ENCODE results near the gene LIMCH1.
"Not testable (repeated sequence)": the region's sequence is repeated elsewhere in the genome, so short reads cannot be mapped to it uniquely, and the experiment has no call there.

LIMCH1 gene

DNA sequence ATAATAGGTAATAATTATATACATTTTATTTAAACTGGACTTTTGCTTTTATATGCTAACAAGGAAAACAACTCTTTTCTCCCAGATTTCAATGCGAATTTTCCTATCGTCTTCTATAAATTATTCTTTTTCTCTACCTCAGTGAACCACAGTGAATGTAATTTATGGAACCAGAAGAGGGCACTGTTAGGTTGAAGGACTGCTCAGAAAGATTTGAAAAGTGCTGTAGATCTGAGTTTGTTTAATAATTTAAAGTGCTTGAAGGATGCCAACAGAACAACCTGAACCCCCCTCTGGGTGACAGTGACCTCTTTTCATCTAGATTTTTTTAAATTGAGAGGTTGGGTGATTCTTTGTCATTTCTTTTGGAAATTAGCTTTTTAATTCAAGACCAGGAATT lies 155.7 kb downstream of the LIMCH1 start:
- no peak overlapping the region for H3K4me2 ChIP-seq (ENCODE audit: low read length)
- H3K9me3 ChIP-seq (replicated peaks; ENCODE audit: low read length), result no peaks in the 10 kb centered on the region
- no peak overlapping the region for H3K9ac ChIP-seq (ENCODE audit: low read depth, low read length)
- H3K36me3 ChIP-seq (ENCODE audit: insufficient read depth, low read length), result no peaks in the 10 kb centered on the region
- H3K4me3 ChIP-seq (ENCODE audit: low read length), result no peak overlapping the region
- H3K4me1 ChIP-seq (ENCODE audit: control insufficient read depth, insufficient read depth, low read length), result no peaks in the 10 kb centered on the region
- H3K27me3 ChIP-seq (ENCODE audit: control insufficient read depth, insufficient read depth, low read length), result peaks cover 6% of the 10 kb centered on the region

DNA sequence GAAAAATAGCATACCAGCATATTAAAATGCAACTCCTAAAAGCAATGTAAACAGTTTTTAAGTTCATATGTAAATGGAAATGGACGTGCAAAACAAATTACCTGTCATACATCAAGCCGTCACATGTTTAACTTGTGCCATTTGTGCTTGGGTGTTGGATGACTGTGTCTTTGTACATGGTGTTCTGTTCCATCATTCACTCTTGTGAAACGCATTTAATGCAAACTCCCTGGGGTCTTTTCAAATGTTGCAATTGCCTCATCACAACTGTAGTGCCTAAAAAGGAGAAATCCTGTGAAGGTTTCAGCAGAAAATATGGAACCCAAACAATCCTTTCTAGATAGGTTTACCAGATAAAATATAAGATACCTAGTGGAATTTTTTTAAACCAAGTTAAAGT lies 158.2 kb downstream of the LIMCH1 start:
- no peak overlapping the region for H3K4me3 ChIP-seq (ENCODE audit: low read length)
- no peaks in the 10 kb centered on the region for H3K4me1 ChIP-seq (ENCODE audit: control insufficient read depth, insufficient read depth, low read length)
- H3K27me3 ChIP-seq (ENCODE audit: control insufficient read depth, insufficient read depth, low read length), result peaks cover 6% of the 10 kb centered on the region

DNA sequence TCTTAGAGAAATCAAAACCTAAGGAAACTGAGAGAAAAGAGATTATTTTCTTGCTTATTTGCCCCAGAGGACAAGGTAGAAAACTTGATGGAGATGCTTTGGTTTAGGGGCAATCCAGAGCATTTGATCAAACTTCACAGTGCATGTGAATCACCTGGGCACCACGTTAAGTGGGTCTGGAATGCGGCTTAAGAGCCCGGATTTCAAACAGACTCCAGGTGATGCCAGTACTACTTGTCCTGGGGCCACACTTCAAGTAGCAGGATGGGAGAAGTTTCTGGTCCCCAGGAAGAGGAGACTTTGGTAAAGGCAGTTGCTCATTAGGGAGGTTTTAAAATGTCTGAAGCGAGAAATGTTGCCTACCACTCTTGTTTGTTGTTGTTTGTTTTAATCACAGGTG lies 158.8 kb downstream of the LIMCH1 start:
- H3K9ac ChIP-seq (ENCODE audit: low read depth, low read length), result no peak overlapping the region

More for the DNA sequence above, 158.2 kb downstream of the LIMCH1 start:
- no peaks in the 10 kb centered on the region for H3K9me3 ChIP-seq (replicated peaks; ENCODE audit: low read length)
- H3K4me2 ChIP-seq (ENCODE audit: low read length), result no peak overlapping the region
- no peaks in the 10 kb centered on the region for H3K36me3 ChIP-seq (ENCODE audit: insufficient read depth, low read length)
- no peak overlapping the region for H3K9ac ChIP-seq (ENCODE audit: low read depth, low read length)

GRCh38 chr4:41701983-41702382 lies 164.0 kb downstream of the LIMCH1 start:
- Histone ChIP-seq H3K4me2 (ENCODE audit: low read length) (no peak overlapping the region), H3K4me1 (ENCODE audit: control insufficient read depth, insufficient read depth, low read length) (no peaks in the 10 kb centered on the region), H3K27me3 (ENCODE audit: control insufficient read depth, insufficient read depth, low read length) (peaks cover 11% of the 10 kb centered on the region), H3K9me3 (replicated peaks; ENCODE audit: low read length) (no peaks in the 10 kb centered on the region), H3K36me3 (ENCODE audit: insufficient read depth, low read length) (no peaks in the 10 kb centered on the region), H3K4me3 (ENCODE audit: low read length) (no peak overlapping the region), H3K9ac (ENCODE audit: low read depth, low read length) (no peak overlapping the region)

More for the DNA sequence above, 158.8 kb downstream of the LIMCH1 start:
- H3K4me2 ChIP-seq (ENCODE audit: low read length), result no peak overlapping the region
- H3K4me3 ChIP-seq (ENCODE audit: low read length), result no peak overlapping the region
- H3K4me1 ChIP-seq (ENCODE audit: control insufficient read depth, insufficient read depth, low read length), result no peaks in the 10 kb centered on the region
- H3K9me3 ChIP-seq (replicated peaks; ENCODE audit: low read length), result no peaks in the 10 kb centered on the region
- H3K36me3 ChIP-seq (ENCODE audit: insufficient read depth, low read length), result no peaks in the 10 kb centered on the region
- peaks cover 6% of the 10 kb centered on the region for H3K27me3 ChIP-seq (ENCODE audit: control insufficient read depth, insufficient read depth, low read length)

GRCh38 chr4:41702770-41703169 lies 164.8 kb downstream of the LIMCH1 start:
- H3K27me3 ChIP-seq (ENCODE audit: control insufficient read depth, insufficient read depth, low read length), result peaks cover 11% of the 10 kb centered on the region
- no peaks in the 10 kb centered on the region for H3K9me3 ChIP-seq (replicated peaks; ENCODE audit: low read length)
- H3K4me1 ChIP-seq (ENCODE audit: control insufficient read depth, insufficient read depth, low read length), result no peaks in the 10 kb centered on the region
- no peak overlapping the region for H3K9ac ChIP-seq (ENCODE audit: low read depth, low read length)
- H3K4me2 ChIP-seq (ENCODE audit: low read length), result no peak overlapping the region
- no peak overlapping the region for H3K4me3 ChIP-seq (ENCODE audit: low read length)
- no peaks in the 10 kb centered on the region for H3K36me3 ChIP-seq (ENCODE audit: insufficient read depth, low read length)

DNA sequence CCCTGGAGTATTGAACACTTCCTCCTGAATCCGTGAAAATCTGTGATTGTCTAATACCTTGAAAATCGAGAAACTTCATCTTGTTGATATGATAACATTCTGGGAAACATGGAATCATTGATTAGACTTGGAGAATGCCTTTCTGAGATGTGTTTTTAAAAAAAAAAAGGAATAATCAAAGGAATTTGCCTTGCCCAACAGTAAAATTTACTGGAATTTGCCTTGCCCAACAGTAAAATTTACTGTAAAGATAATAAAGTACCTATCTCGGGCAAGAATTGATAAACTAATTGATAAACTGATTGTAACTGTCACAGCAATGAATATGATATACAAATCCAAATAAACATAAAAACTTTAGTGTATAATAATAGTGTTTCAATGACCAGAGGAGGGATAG lies 165.8 kb downstream of the LIMCH1 start:
- H3K27me3 ChIP-seq (ENCODE audit: control insufficient read depth, insufficient read depth, low read length), result peaks cover 8% of the 10 kb centered on the region
- H3K4me3 ChIP-seq (ENCODE audit: low read length), result no peak overlapping the region
- H3K4me1 ChIP-seq (ENCODE audit: control insufficient read depth, insufficient read depth, low read length), result no peaks in the 10 kb centered on the region
- H3K4me2 ChIP-seq (ENCODE audit: low read length), result no peak overlapping the region
- H3K9me3 ChIP-seq (replicated peaks; ENCODE audit: low read length), result no peaks in the 10 kb centered on the region
- no peak overlapping the region for H3K9ac ChIP-seq (ENCODE audit: low read depth, low read length)
- H3K36me3 ChIP-seq (ENCODE audit: insufficient read depth, low read length), result no peaks in the 10 kb centered on the region

DNA sequence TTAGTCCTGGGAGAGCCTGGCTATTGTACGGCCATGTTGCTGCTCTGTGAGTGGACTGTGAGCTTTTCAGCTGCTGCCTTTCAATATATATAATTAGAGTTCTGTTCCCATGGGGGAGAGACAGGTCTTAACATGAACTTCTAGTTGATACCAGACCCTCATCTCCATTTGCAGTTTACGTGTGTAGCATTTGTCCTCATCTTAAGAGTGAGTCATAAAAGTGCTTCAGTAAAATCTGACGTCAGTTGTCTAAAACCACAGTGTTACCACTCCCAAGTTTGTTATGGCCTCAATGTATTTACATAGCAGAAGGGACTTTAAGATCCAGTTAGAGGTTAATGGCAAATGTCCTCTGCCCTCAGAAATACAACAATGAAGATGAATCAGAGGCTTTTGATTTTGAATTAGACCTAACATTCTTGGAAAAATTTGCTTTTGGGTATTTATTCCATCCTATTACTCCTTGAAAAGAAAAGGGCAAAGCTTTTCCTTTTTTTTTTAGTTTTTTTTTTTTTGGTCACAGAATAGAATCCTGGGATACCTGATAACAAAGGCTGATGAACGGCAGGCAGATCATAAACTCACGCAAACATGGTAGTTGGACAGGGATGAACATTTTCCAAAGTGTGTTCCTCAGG lies 172.0 kb downstream of the LIMCH1 start:
- H3K27me3 ChIP-seq (ENCODE audit: control insufficient read depth, insufficient read depth, low read length), result no peaks in the 10 kb centered on the region
- H3K4me2 ChIP-seq (ENCODE audit: low read length), result no peak overlapping the region
- no peak overlapping the region for H3K9ac ChIP-seq (ENCODE audit: low read depth, low read length)
- no peak overlapping the region for H3K4me3 ChIP-seq (ENCODE audit: low read length)
- no peaks in the 10 kb centered on the region for H3K36me3 ChIP-seq (ENCODE audit: insufficient read depth, low read length)
- H3K4me1 ChIP-seq (ENCODE audit: control insufficient read depth, insufficient read depth, low read length), result peaks cover 9% of the 10 kb centered on the region
- no peaks in the 10 kb centered on the region for H3K9me3 ChIP-seq (replicated peaks; ENCODE audit: low read length)

DNA sequence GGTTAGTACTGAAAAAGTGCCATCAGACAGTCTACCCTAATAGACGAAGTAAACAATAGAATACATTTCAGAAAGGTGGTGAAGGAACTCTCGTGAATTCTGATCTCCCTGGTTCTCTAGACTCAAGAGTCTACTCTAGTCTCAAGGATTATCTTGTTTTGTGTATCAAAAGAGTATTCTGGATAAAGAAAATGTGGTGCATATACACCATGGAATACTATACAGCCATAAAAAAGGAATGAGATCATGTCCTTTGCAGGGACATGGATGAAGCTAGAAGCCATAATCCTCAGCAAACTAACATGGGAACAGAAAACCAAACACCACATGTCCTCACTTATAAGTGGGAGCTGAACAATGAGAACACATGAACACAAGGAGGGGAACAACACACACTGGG lies 173.7 kb downstream of the LIMCH1 start:
- not testable (repeated sequence) for H3K4me2 ChIP-seq (ENCODE audit: low read length); H3K4me1 ChIP-seq (ENCODE audit: control insufficient read depth, insufficient read depth, low read length); H3K9ac ChIP-seq (ENCODE audit: low read depth, low read length)

DNA sequence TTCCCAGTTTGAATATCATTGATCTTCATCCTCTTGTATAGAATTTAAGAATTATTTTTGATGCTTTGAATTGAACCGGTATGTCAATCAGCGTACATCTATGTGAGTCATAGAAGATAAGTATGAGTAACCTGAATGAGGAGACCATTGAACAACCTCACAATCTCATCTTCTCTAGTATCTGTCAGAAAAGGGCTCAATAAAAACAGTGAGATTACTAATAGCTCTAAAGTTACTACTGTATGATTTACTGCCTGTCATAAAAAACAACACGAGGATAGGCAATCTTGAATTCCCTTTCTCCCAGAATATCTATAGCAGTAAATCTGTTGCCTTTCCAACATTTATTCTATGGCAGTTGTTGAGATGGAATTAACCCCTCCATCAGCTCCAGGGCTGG lies 174.5 kb downstream of the LIMCH1 start:
- Histone ChIP-seq H3K36me3 (ENCODE audit: insufficient read depth, low read length) (no peaks in the 10 kb centered on the region), H3K4me3 (ENCODE audit: low read length) (no peak overlapping the region), H3K27me3 (ENCODE audit: control insufficient read depth, insufficient read depth, low read length) (no peaks in the 10 kb centered on the region), H3K4me2 (ENCODE audit: low read length) (no peak overlapping the region), H3K9me3 (replicated peaks; ENCODE audit: low read length) (no peaks in the 10 kb centered on the region), H3K9ac (ENCODE audit: low read depth, low read length) (no peak overlapping the region), H3K4me1 (ENCODE audit: control insufficient read depth, insufficient read depth, low read length) (peaks cover 9% of the 10 kb centered on the region)

More for the DNA sequence above, 173.7 kb downstream of the LIMCH1 start:
- not testable (repeated sequence) for H3K4me3 ChIP-seq (ENCODE audit: low read length); H3K9me3 ChIP-seq (replicated peaks; ENCODE audit: low read length); H3K36me3 ChIP-seq (ENCODE audit: insufficient read depth, low read length); H3K27me3 ChIP-seq (ENCODE audit: control insufficient read depth, insufficient read depth, low read length)

GRCh38 chr4:41713768-41714167 lies 175.8 kb downstream of the LIMCH1 start:
- no peaks in the 10 kb centered on the region for H3K9me3 ChIP-seq (replicated peaks; ENCODE audit: low read length)
- H3K4me2 ChIP-seq (ENCODE audit: low read length), result no peak overlapping the region
- H3K36me3 ChIP-seq (ENCODE audit: insufficient read depth, low read length), result no peaks in the 10 kb centered on the region
- H3K27me3 ChIP-seq (ENCODE audit: control insufficient read depth, insufficient read depth, low read length), result no peaks in the 10 kb centered on the region
- H3K4me1 ChIP-seq (ENCODE audit: control insufficient read depth, insufficient read depth, low read length), result peaks cover 10% of the 10 kb centered on the region
- H3K9ac ChIP-seq (ENCODE audit: low read depth, low read length), result no peak overlapping the region
- H3K4me3 ChIP-seq (ENCODE audit: low read length), result no peak overlapping the region

DNA sequence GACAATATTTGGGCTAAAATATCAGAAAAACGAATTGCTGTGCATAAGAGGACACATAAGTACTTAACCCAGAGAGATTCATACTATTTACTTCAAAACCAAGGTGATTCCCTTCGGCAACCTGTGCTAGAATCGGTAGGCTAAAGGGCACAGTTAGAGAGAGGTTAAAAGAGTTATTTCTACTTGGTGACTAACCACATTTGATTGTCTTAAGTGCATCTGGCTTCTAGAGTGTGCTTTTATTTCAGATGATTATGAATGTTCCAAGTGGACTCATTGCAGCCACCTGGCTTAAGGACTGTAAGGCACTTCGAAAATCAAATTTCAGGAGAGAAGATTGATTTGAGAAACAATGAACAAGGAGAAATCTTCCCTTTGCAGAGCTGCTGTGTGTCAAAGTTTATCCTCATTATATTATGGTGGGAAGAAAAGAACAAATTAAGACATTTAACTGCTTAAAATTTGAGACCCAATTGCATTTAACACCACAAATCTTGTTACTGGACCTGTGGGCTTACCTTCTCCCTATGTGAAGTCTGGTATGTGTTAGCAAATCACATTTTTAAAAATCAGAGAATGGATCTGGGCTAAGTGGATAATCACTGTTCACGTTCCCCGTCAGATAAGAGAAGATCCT lies 176.5 kb downstream of the LIMCH1 start:
- Histone ChIP-seq H3K4me2 (ENCODE audit: low read length) (no peak overlapping the region), H3K36me3 (ENCODE audit: insufficient read depth, low read length) (no peaks in the 10 kb centered on the region), H3K27me3 (ENCODE audit: control insufficient read depth, insufficient read depth, low read length) (no peaks in the 10 kb centered on the region), H3K9ac (ENCODE audit: low read depth, low read length) (no peak overlapping the region), H3K9me3 (replicated peaks; ENCODE audit: low read length) (no peaks in the 10 kb centered on the region), H3K4me1 (ENCODE audit: control insufficient read depth, insufficient read depth, low read length) (peaks cover 15% of the 10 kb centered on the region), H3K4me3 (ENCODE audit: low read length) (no peak overlapping the region)

- Histone ChIP-seq H3K9me3 (replicated peaks; ENCODE audit: low read length) (no peaks in the 10 kb centered on the region), H3K9ac (ENCODE audit: low read depth, low read length) (no peak overlapping the region), H3K27me3 (ENCODE audit: control insufficient read depth, insufficient read depth, low read length) (no peaks in the 10 kb centered on the region), H3K4me3 (ENCODE audit: low read length) (no peak overlapping the region), H3K36me3 (ENCODE audit: insufficient read depth, low read length) (no peaks in the 10 kb centered on the region), H3K4me1 (ENCODE audit: control insufficient read depth, insufficient read depth, low read length) (peaks cover 10% of the 10 kb centered on the region), H3K4me2 (ENCODE audit: low read length) (no peak overlapping the region)
Measured at GRCh38 chr4:41715155-41715554, 177.2 kb downstream of the LIMCH1 start.
